ENCODE measurements around the gene ANO8.

The ANO8 gene

DNA sequence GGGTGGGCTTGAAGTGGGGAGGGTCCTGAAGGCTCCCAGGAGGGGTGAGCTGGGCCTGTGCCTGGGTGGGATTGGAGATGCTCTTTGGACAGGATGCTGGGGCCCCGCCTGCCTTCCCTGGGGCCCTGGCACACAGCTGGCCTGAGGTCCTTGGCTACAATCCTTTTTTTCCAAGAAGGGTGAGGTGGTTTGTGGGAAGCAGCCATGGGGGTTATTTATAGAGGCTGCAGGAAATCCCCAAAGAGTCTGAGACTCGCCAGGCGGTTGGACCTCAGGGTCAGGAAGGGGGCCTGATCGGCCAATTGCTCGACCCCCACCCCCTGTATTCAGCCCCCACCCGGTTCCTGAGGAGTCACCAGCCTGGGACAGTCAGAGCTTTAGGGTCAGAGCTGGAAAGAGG is 12.7 kb upstream of the ANO8 start:
- in situ Hi-C loops (cut with MboI; ENCODE audit: low pct_unique_long_range_greater_than_20kb, low sequenced_read_pairs, unreplicated experiment) = loop anchor here (5.0 kb wide), 1 partner anchor 40 kb away; no protein-coding TSS in a partner anchor
- no peak for DNase-seq (ENCODE audit: low spot score)
- TF ChIP-seq, protein P1, sequence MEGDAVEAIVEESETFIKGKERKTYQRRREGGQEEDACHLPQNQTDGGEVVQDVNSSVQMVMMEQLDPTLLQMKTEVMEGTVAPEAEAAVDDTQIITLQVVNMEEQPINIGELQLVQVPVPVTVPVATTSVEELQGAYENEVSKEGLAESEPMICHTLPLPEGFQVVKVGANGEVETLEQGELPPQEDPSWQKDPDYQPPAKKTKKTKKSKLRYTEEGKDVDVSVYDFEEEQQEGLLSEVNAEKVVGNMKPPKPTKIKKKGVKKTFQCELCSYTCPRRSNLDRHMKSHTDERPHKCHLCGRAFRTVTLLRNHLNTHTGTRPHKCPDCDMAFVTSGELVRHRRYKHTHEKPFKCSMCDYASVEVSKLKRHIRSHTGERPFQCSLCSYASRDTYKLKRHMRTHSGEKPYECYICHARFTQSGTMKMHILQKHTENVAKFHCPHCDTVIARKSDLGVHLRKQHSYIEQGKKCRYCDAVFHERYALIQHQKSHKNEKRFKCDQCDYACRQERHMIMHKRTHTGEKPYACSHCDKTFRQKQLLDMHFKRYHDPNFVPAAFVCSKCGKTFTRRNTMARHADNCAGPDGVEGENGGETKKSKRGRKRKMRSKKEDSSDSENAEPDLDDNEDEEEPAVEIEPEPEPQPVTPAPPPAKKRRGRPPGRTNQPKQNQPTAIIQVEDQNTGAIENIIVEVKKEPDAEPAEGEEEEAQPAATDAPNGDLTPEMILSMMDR (IDR thresholded peaks at IDR 0.05; ENCODE audit: extremely low read depth, insufficient read depth, missing control alignments) = no peak

- peak; percentile 88 for DNase-seq (ENCODE audit: low spot score)
- in situ Hi-C loops (cut with MboI; ENCODE audit: low pct_unique_long_range_greater_than_20kb, low sequenced_read_pairs, unreplicated experiment) = loop anchor here (5.0 kb wide), 1 partner anchor 41 kb away; no protein-coding TSS in a partner anchor
- TF ChIP-seq, protein P1 (IDR thresholded peaks at IDR 0.05; ENCODE audit: extremely low read depth, insufficient read depth, missing control alignments) = peak; percentile 97
Observed at GRCh38 chr19:17346109-17346671, 11.5 kb upstream of the ANO8 start.

DNA sequence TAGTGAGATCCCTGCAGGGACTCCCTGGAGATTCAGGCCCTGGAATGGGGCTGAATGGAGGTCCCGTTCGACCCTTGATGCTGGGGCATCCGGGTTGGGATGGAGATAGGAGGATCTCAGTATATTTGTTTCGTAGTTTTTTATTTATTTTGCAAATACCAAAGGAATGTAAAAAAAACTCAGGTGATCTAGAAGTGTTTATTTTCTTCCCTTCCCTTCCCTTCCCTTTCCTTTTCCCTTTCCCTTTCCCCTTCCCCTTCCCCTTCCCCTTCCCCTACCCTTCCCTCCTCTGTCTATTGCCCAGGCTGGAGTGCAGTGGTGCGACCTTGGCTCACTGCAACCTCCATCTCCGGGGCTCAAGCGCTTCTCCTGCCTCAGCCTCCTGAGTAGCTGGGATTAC is 7.2 kb upstream of the ANO8 start:
- TF ChIP-seq, protein P1 (IDR thresholded peaks at IDR 0.05; ENCODE audit: extremely low read depth, insufficient read depth, missing control alignments) = no peak
- DNase-seq (ENCODE audit: low spot score) = no peak
- in situ Hi-C loops (cut with MboI; ENCODE audit: low pct_unique_long_range_greater_than_20kb, low sequenced_read_pairs, unreplicated experiment) = no loop called here

DNA sequence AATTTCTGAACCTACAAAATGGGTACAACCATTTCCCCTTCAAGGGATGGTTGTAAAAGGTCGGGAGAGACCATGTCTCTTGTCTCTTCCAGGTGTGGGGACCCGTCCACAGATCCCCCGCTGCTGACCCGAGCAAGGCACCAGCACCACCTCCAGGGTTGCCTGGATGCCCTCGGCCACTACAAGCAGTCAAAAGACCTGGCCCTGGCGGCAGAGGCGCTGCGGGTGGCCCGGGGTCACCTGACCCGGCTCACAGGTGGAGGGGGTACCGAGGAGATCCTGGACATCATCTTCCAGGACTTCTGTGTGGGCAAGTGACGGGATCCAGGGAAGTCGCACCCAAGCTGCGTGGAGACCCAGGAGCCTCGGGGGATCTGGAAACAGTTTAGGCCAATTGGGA is 6.7 kb upstream of the ANO8 start:
- TF ChIP-seq, protein P1 (IDR thresholded peaks at IDR 0.05; ENCODE audit: extremely low read depth, insufficient read depth, missing control alignments) = no peak
- no peak for DNase-seq (ENCODE audit: low spot score)
- in situ Hi-C loops (cut with MboI; ENCODE audit: low pct_unique_long_range_greater_than_20kb, low sequenced_read_pairs, unreplicated experiment) = no loop called here

DNA sequence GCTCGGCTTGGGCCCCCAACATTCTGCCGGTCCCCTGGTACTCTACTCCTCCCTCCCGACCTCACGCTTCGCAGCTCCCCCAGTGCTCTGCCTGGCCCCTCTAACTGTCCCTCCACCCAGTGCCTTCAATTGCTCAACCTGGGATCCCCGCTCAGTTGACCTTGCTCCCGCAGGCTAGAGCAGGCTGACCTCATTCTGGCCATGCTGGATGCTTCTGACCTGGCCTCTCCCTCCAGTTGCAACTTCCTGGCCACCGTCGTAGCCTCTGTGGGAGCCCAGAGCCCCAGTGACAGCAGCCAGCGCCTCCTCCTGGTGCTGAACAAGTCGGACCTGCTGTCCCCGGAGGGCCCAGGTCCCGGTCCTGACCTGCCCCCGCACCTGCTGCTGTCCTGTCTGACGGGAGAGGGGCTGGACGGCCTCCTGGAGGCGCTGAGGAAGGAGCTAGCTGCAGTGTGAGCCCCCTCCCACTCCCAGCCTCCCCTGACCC is 6.3 kb upstream of the ANO8 start:
- in situ Hi-C loops (cut with MboI; ENCODE audit: low pct_unique_long_range_greater_than_20kb, low sequenced_read_pairs, unreplicated experiment) = no loop called here
- DNase-seq (ENCODE audit: low spot score) = no peak
- TF ChIP-seq, protein P1 (IDR thresholded peaks at IDR 0.05; ENCODE audit: extremely low read depth, insufficient read depth, missing control alignments) = no peak

- DNase-seq (ENCODE audit: low spot score) = no peak
- TF ChIP-seq, protein P1 (IDR thresholded peaks at IDR 0.05; ENCODE audit: extremely low read depth, insufficient read depth, missing control alignments) = no peak
Observed at GRCh38 chr19:17340302-17340870, 5.7 kb upstream of the ANO8 start.

More at GRCh38 chr19:17340302-17340870, 5.7 kb upstream of the ANO8 start:
- in situ Hi-C loops (cut with MboI; ENCODE audit: low pct_unique_long_range_greater_than_20kb, low sequenced_read_pairs, unreplicated experiment) = no loop called here

Data from GM13977 (cell line).